Heart left ventricle (tissue), 13 donors: ENCODE results near the gene HMG20B.

Experiments
- POLR2A ChIP-seq, 2 donors: fragments of 450-650 bp; IDR thresholded peaks; one replicate each; pipeline ENCODE4 v1.6.1; 2017; ENCODE audit warnings: antibody characterized with exemption in 2 of 2, mild to moderate bottlenecking in 2 of 2, moderate library complexity in 2 of 2
- TF ChIP-seq, protein P1 (sequence below), 12 donors: fragments of 200-600 bp; sonication (generic) in 4 of 12; IDR thresholded peaks; one replicate each; pipeline versions ENCODE4 v1.5.0 to v1.8.0; 2018 to 2022; ENCODE audit warnings: antibody characterized with exemption in 12 of 12, mild to moderate bottlenecking in 5 of 12
- donor health status: ischemic (EF 13 %, LVEDD 7.1; RV severe dilation, severe dysfunction).
- donor health status: DM: no; HTN: yes; CAD: no.
- donor health status: DM: no; HTN: no; CAD: no.
- donor health status: ischemic (EF 25% LVEDD 6.9; RV normal size, moderate dysfunction).
- donor health status: ischemic (EF 25% LVEDD 5.7; RV mildly dilated, moderate dysfunction).
- donor health status: ischemic (EF 35%, LVEDD 5.7; RV mildly dilated, moderate dysfunction).
- donor health status: nonischemic (EF 11% LVEDD 7.7; RV severe dilation, severe dysfunction).
- donor health status: DM: yes; HTN: yes; CAD: no.
- donor health status: PGD.
- donor health status: ischemic (EF 29% LVEDD 5.4; RV normal size, mild dysfunction).
- donor health status: nonischemic (EF 23%, LVEDD 6.1; RV moderate dilation, normal function).

DNA sequence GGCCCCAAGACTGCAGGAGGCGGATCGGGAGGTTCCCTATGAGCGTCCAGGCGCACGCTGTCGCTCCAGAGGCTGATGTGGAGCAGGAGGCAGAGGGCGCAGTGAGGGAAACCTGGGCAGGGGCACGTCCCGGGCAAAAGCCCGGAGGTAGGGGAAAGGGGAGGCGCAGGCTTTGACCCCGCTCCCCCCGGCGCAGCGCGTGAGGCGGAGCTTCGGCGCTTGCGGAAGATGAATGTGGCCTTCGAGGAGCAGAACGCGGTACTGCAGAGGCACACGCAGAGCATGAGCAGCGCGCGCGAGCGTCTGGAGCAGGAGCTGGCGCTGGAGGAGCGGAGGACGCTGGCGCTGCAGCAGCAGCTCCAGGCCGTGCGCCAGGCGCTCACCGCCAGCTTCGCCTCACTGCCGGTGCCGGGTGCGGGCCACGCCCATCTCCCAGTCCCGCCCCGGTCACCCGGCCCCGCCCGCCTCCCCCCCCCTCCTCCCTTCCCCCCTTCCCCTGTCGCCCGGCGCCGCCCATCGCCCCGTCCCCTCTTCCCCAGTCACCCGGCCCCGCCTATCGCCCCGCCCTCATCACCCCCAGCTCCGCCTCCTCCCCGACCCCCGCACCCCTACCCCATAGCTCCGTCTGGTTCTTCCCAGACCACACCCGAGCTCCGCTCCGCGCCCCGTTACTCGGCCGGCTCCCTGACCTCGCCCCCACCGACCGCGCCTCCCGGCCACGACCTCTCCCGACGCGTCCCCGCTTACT, 4.1 kb downstream of the HMG20B start:
- TF ChIP-seq, protein P1, sequence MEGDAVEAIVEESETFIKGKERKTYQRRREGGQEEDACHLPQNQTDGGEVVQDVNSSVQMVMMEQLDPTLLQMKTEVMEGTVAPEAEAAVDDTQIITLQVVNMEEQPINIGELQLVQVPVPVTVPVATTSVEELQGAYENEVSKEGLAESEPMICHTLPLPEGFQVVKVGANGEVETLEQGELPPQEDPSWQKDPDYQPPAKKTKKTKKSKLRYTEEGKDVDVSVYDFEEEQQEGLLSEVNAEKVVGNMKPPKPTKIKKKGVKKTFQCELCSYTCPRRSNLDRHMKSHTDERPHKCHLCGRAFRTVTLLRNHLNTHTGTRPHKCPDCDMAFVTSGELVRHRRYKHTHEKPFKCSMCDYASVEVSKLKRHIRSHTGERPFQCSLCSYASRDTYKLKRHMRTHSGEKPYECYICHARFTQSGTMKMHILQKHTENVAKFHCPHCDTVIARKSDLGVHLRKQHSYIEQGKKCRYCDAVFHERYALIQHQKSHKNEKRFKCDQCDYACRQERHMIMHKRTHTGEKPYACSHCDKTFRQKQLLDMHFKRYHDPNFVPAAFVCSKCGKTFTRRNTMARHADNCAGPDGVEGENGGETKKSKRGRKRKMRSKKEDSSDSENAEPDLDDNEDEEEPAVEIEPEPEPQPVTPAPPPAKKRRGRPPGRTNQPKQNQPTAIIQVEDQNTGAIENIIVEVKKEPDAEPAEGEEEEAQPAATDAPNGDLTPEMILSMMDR (IDR thresholded peaks at IDR 0.05), result no peak
- TF ChIP-seq POLR2A (IDR thresholded peaks at IDR 0.05), result no peak
